DND-41 (cell line): ENCODE data around the gene PDZD4.

ENCODE experiments used
- ATAC-seq: fragments of 200-7000 bp; cut with Tn5 transposase; 3 replicates; pipeline ENCODE4 v1.9.1; 2021; ENCODE audit warnings: low read depth; ENCODE audit not compliant: insufficient read depth
- DNase-seq: peaks from one replicate; pipeline ENCODE4 v3.0.0-alpha.2; 2020
- H2AFZ ChIP-seq: 2 replicates; pipeline ENCODE4 v1.6.0; 2012; ENCODE audit warnings: low read depth, low read length
- H3K27ac ChIP-seq: 2 replicates; pipeline ENCODE4 v1.5.1; 2012; ENCODE audit warnings: low read length, inconsistent platforms
- H3K27me3 ChIP-seq: fragments of 200-600 bp; sonication (generic); 2 replicates; pipeline ENCODE4 v1.6.0; 2012; ENCODE audit warnings: low read length, mild to moderate bottlenecking, inconsistent platforms; ENCODE audit not compliant: insufficient read depth, poor library complexity
- H3K36me3 ChIP-seq: 2 replicates; pipeline ENCODE4 v1.5.1; 2012; ENCODE audit warnings: low read length, inconsistent platforms; ENCODE audit not compliant: insufficient read depth
- H3K4me1 ChIP-seq: 2 replicates; pipeline ENCODE4 v1.5.1; 2012; ENCODE audit warnings: mild to moderate bottlenecking, low read length; ENCODE audit not compliant: insufficient read depth
- H3K4me2 ChIP-seq: 2 replicates; pipeline ENCODE4 v1.6.0; 2012; ENCODE audit warnings: mild to moderate bottlenecking, moderate library complexity, low read length, inconsistent platforms; ENCODE audit not compliant: insufficient read depth
- H3K4me3 ChIP-seq, 2 experiments: fragments of 200-600 bp in 1 of 2; shearing (Covaris generic) in 1 of 2; 2 replicates each; pipeline ENCODE4 v1.5.1; 2012 to 2016; ENCODE audit warnings: inconsistent platforms in 2 of 2, low read length in 2 of 2, mild to moderate bottlenecking in 2 of 2, low read depth in 1 of 2, moderate library complexity in 1 of 2
- H3K79me2 ChIP-seq: 2 replicates; pipeline ENCODE4 v1.6.0; 2012; ENCODE audit warnings: low read length, inconsistent platforms; ENCODE audit not compliant: insufficient read depth
- H3K9ac ChIP-seq: 2 replicates; pipeline ENCODE4 v1.6.0; 2012; ENCODE audit warnings: low read depth, mild to moderate bottlenecking, inconsistent platforms, low read length, moderate library complexity
- H3K9me3 ChIP-seq: 2 replicates; pipeline ENCODE4 v1.5.1; 2012; ENCODE audit warnings: low read length, moderate library complexity, mild to moderate bottlenecking, inconsistent platforms; ENCODE audit not compliant: insufficient read depth, severe bottlenecking
- H4K20me1 ChIP-seq: 2 replicates; pipeline ENCODE4 v1.6.0; 2012; ENCODE audit warnings: low read length; ENCODE audit not compliant: insufficient read depth
- CTCF ChIP-seq: IDR thresholded peaks from 2 replicates; pipeline ENCODE4 v1.5.1; 2012; ENCODE audit warnings: borderline replicate concordance, low read length, moderate library complexity, mild to moderate bottlenecking; ENCODE audit not compliant: poor library complexity, severe bottlenecking; ENCODE audit errors: extremely low read depth
- EZH2 ChIP-seq: IDR thresholded peaks from 3 replicates; pipeline ENCODE4 v1.6.1; 2012; ENCODE audit warnings: borderline replicate concordance, low read depth, mild to moderate bottlenecking, moderate library complexity, low read length, inconsistent platforms; ENCODE audit not compliant: severe bottlenecking

PDZD4 gene

GRCh38 chrX:153801669-153802068 is 28.7 kb downstream of the PDZD4 start:
- Histone ChIP-seq H3K4me1 (0 out of 2 replicates have a peak, but pooled peaks cover 2% of the 10 kb centered on the region), H2AFZ (no peak overlapping the region), H3K4me2 (no peak overlapping the region), H3K9ac (no peak overlapping the region), H3K27me3 (no peaks in the 10 kb centered on the region), H3K36me3 (peaks cover 22% of the 10 kb centered on the region), H3K79me2 (0 out of 2 replicates have a peak, but pooled peaks cover 2% of the 10 kb centered on the region), H4K20me1 (peaks cover 7% of the 10 kb centered on the region; the same call in 1 of the 2 replicates), H3K27ac (no peak overlapping the region), H3K4me3 (no peak overlapping the region), H3K9me3 (no peaks in the 10 kb centered on the region)
- ATAC-seq, result no peak
- TF ChIP-seq CTCF (no peak), EZH2 (no peak)
- no peak for DNase-seq

DNA sequence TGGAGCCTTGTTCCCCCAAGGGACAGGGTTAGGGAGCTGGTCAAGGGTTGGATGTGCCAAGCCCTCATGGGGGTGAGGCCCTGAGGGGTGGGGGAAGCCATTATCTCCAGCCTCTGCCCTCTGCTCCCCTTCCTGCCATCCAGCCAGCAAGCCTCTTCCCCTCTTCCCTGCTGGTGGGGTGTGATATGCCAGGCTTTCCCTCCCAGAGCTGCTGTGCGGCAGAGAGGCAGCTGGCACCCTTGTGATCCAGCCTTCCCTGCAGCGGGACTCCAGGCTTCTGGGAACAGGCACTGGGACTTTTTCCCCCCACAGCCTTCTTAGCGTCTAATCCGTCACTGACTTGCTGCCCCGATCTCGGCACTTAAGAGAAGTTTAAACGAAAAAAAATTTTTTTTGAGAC is 29.6 kb downstream of the PDZD4 start:
- Histone ChIP-seq H3K9me3 (no peaks in the 10 kb centered on the region), H3K27me3 (no peaks in the 10 kb centered on the region), H2AFZ (no peak overlapping the region), H4K20me1 (peaks cover 16% of the 10 kb centered on the region; the same call in 1 of the 2 replicates), H3K27ac (no peak overlapping the region), H3K79me2 (peaks cover 11% of the 10 kb centered on the region), H3K9ac (no peak overlapping the region), H3K4me1 (peaks cover 11% of the 10 kb centered on the region), H3K4me3 (no peak overlapping the region), H3K36me3 (peaks cover 31% of the 10 kb centered on the region), H3K4me2 (no peak overlapping the region)
- ATAC-seq, result peak; percentile 13; the same call in 1 of the 3 replicates
- TF ChIP-seq CTCF (no peak), EZH2 (no peak)
- no peak for DNase-seq

GRCh38 chrX:153800177-153800722 is 30.1 kb downstream of the PDZD4 start:
- Histone ChIP-seq H3K4me1 (peaks cover 16% of the 10 kb centered on the region), H3K79me2 (peaks cover 16% of the 10 kb centered on the region), H3K9ac (no peak overlapping the region), H3K27ac (no peak overlapping the region), H3K4me2 (no peak overlapping the region), H2AFZ (no peak overlapping the region), H3K36me3 (peaks cover 35% of the 10 kb centered on the region), H3K4me3 (no peak overlapping the region), H3K27me3 (no peaks in the 10 kb centered on the region), H3K9me3 (no peaks in the 10 kb centered on the region), H4K20me1 (peaks cover 19% of the 10 kb centered on the region; the same call in 1 of the 2 replicates)
- no peak for DNase-seq
- ATAC-seq, result peak; percentile 35; the same call in 2 of the 3 replicates
- no peak for TF ChIP-seq CTCF
- TF ChIP-seq EZH2, result no peak
